Fibroblast of skin of left quadriceps (primary cell): ENCODE results near the gene PRTN3.
"Not testable (repeated sequence)": the region's sequence is repeated elsewhere in the genome, so short reads cannot be mapped to it uniquely, and the experiment has no call there.

Source experiments
- DNase-seq, 2 experiments: peaks; one replicate each; pipeline ENCODE4 v3.0.0-alpha.2; 2013; ENCODE audit warnings: low read depth in 2 of 2

The PRTN3 gene

GRCh38 chr19:866769-867300 lies 26.0 kb downstream of the PRTN3 start:
- DNase-seq: no peak

GRCh38 chr19:867301-867793 lies 26.5 kb downstream of the PRTN3 start:
- no peak for DNase-seq

DNA sequence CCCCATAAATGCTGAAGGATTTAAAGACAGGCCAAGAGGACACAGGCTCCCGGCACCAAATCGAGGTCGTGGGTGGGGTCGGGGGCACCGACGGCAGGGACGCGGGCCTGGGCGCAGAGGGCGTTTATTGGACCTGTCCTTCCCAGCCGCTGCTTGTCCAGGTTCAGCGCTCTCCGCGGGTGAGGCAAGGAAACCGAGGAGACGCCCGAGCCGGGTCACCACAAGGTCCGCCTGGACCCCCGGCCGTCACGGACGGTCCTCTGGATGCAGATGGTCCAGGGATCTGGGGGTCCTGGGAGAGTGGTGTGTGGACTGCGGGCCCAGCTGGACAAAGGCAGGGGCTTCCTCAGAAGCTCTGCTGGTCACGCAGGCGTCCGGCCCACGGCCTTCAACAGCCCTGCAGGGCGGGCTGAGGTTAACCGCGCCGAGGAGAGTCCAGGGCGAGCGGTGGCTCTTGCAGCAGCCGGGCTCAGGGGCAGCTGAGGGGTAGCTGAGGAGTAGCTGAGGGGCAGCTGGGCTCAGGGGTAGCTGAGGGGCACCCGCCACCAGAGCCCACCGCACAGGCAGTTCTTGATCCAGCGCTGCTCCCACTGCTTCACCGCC lies 27.2 kb downstream of the PRTN3 start:
- no peak for DNase-seq

- DNase-seq: no peak
Measured at GRCh38 chr19:868458-869244, 27.9 kb downstream of the PRTN3 start.

- DNase-seq: peak; percentile 87 to 90
Measured at GRCh38 chr19:869245-870177, 28.7 kb downstream of the PRTN3 start.

- no peak for DNase-seq
Measured at GRCh38 chr19:870314-870713, 29.5 kb downstream of the PRTN3 start.

- DNase-seq: no peak
Measured at GRCh38 chr19:870963-871401, 30.2 kb downstream of the PRTN3 start.

- no peak for DNase-seq
Measured at GRCh38 chr19:871446-872265, 30.9 kb downstream of the PRTN3 start.

GRCh38 chr19:872266-872951 lies 31.6 kb downstream of the PRTN3 start:
- DNase-seq: no peak

- DNase-seq: no peak
Measured at GRCh38 chr19:873084-873483, 32.3 kb downstream of the PRTN3 start.

- DNase-seq: no peak
Measured at GRCh38 chr19:873561-874041, 32.8 kb downstream of the PRTN3 start.

DNA sequence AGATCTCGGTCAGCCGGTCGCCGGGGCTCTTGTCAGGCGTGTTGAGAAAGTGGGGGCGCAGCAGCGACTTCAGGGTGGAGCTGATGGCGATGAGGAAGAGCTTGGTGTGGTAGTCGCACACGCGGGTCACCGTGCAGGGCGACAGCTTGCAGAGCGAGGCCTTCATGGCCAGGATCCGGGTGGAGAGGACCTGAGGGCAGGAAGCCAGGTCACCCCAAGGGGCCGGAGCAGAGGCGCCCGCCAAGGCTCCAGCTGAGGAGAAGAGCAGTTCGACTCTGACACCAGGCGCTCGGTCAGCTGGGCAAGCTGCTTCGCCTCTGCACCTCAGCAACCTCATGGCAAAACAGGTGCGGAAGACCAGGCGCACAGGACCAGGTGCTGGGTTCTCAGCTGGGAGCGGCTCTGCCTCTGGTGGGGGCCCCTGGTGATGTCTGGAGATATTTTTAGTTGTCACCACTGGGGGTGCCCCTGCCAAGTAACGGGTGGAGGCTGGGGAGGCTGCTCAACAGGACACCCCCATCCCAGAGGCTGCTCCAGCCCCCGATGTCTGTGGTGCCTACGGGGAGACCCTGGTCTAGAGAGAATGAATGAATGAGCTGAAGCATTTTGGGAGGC lies 34.6 kb downstream of the PRTN3 start:
- no peak for DNase-seq

- DNase-seq: no peak
Measured at GRCh38 chr19:876089-876488, 35.3 kb downstream of the PRTN3 start.

DNA sequence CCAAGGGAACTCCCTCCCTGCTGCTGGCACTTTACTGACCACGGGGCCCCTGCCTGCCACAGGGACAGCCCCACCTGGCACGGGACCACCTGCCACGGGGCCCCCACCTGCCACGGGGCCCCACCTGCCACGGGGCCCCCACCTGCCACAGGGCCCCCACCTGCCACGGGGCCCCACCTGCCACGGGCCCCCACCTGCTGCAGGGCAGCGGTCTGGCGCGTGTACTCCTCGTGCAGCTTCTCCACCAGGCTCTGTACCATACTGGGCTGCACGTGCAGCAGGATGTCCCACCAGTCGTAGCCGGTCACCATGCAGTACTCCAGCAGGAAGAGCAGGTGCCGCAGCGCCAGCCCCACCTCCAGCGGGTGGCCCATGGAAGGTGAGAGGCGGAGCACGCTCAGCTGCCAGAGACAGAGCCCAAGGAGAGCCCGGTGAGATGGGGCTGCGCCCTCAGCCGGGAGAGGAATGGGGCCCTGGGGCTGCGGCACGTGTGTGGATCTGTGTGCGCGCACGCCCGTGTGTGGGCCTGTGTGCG lies 36.0 kb downstream of the PRTN3 start:
- DNase-seq: no peak

- not testable (repeated sequence) for DNase-seq
Measured at GRCh38 chr19:877992-878660, 37.3 kb downstream of the PRTN3 start.

GRCh38 chr19:878751-879561 lies 38.2 kb downstream of the PRTN3 start:
- DNase-seq: not testable (repeated sequence)

GRCh38 chr19:879711-880438 lies 39.1 kb downstream of the PRTN3 start:
- no peak for DNase-seq
